ENCODE results near the gene PIH1D2. TPM values are rescaled to one million over a fixed set of nuclear protein-coding genes. Genes with fewer than 3 reads are reported as not detected.

The PIH1D2 gene
- total RNA-seq, 4 donors from 2014 or later, result 1.8 to 4.2 (median 3.2) TPM

DNA sequence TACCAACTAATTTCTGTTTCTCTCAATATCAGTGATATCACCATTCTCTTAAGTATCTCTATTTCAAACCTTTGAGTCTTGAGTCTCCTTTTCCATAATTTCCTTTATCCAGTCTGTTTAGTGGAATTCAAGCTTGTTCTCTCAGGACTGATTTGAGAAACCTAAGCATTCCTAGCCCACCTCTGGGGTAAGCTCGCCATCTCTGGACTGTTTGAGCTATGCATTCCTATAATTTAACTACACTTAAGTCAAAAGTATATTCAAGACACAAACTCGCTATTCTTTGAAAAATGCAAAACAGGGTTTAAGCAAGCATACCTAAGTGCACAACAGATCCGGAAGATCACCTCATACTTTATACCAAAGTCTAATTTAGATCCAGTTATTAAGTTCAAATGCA, 50.7 kb downstream of the PIH1D2 start:
- no peak for ATAC-seq
- 85 to 87% methylated on average over 2 to 3 of the region's 3 CpGs for WGBS, 2 donors (ENCODE audit: low coverage in 1 of 2)
- H3K36me3 ChIP-seq, result peaks cover 8 to 51% of the 10 kb centered on the region in 2 donors

DNA sequence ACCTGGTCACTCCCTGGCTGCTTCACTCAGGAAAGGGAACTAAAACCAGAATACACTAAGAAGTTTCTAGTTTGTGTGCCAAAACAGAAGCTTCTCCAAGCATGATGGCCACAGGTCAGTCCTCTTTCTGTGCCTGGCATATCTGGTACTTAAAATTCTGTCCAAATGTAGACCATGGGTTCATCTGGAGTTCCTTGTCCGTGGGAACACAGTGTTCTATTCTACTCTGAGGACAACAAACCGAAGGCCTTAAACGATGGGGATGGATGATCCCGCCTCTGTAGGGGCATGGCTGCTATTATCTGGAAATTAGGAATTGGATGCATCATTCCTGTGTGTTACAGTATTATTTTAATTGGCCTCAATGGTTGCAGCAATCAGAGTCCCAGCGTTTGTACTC, 54.8 kb downstream of the PIH1D2 start:
- peak overlapping the region in 2 of 4 donors; percentile 19 to 42 for H3K27ac ChIP-seq
- no peak for ATAC-seq
- 78 to 84% methylated on average over 4 to 5 of the region's 5 CpGs for WGBS, 2 donors (ENCODE audit: low coverage in 1 of 2)
- H3K36me3 ChIP-seq, result peaks cover 8 to 81% of the 10 kb centered on the region in 2 donors
- no peak overlapping the region for H3K4me3 ChIP-seq
- no peaks in the 10 kb centered on the region for H3K9me3 ChIP-seq
- H3K4me1 ChIP-seq, result peaks cover 0 to 20% (median 0%) of the 10 kb centered on the region in 3 donors
- no peak for TF ChIP-seq POLR2A (IDR thresholded peaks at IDR 0.05)
- TF ChIP-seq, protein P1, sequence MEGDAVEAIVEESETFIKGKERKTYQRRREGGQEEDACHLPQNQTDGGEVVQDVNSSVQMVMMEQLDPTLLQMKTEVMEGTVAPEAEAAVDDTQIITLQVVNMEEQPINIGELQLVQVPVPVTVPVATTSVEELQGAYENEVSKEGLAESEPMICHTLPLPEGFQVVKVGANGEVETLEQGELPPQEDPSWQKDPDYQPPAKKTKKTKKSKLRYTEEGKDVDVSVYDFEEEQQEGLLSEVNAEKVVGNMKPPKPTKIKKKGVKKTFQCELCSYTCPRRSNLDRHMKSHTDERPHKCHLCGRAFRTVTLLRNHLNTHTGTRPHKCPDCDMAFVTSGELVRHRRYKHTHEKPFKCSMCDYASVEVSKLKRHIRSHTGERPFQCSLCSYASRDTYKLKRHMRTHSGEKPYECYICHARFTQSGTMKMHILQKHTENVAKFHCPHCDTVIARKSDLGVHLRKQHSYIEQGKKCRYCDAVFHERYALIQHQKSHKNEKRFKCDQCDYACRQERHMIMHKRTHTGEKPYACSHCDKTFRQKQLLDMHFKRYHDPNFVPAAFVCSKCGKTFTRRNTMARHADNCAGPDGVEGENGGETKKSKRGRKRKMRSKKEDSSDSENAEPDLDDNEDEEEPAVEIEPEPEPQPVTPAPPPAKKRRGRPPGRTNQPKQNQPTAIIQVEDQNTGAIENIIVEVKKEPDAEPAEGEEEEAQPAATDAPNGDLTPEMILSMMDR (IDR thresholded peaks at IDR 0.05), result no peak
- no peak for TF ChIP-seq POLR2AphosphoS5 (IDR thresholded peaks at IDR 0.05)
- no peak for TF ChIP-seq EP300 (IDR thresholded peaks at IDR 0.05)
- no peaks in the 10 kb centered on the region for H3K27me3 ChIP-seq

More for the DNA sequence above, 50.7 kb downstream of the PIH1D2 start:
- H3K9me3 ChIP-seq, result no peaks in the 10 kb centered on the region
- H3K4me3 ChIP-seq, result no peak overlapping the region
- no peaks in the 10 kb centered on the region for H3K27me3 ChIP-seq
- H3K27ac ChIP-seq, result no peak overlapping the region
- TF ChIP-seq, protein P1 (IDR thresholded peaks at IDR 0.05), result no peak
- no peak for TF ChIP-seq POLR2A (IDR thresholded peaks at IDR 0.05)
- no peak for TF ChIP-seq EP300 (IDR thresholded peaks at IDR 0.05)
- no peak for TF ChIP-seq POLR2AphosphoS5 (IDR thresholded peaks at IDR 0.05)
- H3K4me1 ChIP-seq, result peaks cover 2 to 32% (median 5%) of the 10 kb centered on the region in 3 donors

Small RNAs within 50 kb of the gene (small RNA-seq; reads per million reads assigned to genes)
- 0 reads per million in 4 donors for gene AP000907.3
- gene RNU6-893P, result 0 reads per million in 4 donors

Other genes starting within 250 kb of the PIH1D2 start
- gene ALG9, start 202.4 kb downstream of the PIH1D2 start, total RNA-seq, result 10 to 100 TPM; 26.7 to 33.9 (median 31.1) TPM
- 1 to 10 TPM in 2 of 4 donors, under 1 TPM in 2; 0.16 to 1.1 (median 0.99) TPM for gene FDXACB1, start 194.9 kb downstream of the PIH1D2 start, total RNA-seq
- gene CFAP68, start 194.5 kb downstream of the PIH1D2 start, total RNA-seq, result 10 to 100 TPM; 11.7 to 19.3 (median 17.5) TPM
- gene CRYAB, start 162.2 kb downstream of the PIH1D2 start, total RNA-seq, result 100 to 1,000 TPM; 254 to 440 (median 294) TPM
- 1 to 10 TPM in 3 of 4 donors, under 1 TPM in 1; 0.78 to 5.5 (median 3.0) TPM for gene HSPB2, start 161.3 kb downstream of the PIH1D2 start, total RNA-seq
- 1 to 10 TPM in 3 of 4 donors, not detected in 1; 2.4 to 3.3 (median 3.1) TPM for gene C11orf52, start 155.1 kb downstream of the PIH1D2 start, total RNA-seq
- 100 to 1,000 TPM; 125 to 164 (median 153) TPM for gene DIXDC1, start 136.7 kb downstream of the PIH1D2 start, total RNA-seq
- 10 to 100 TPM; 18.2 to 38.6 (median 32.1) TPM for gene DLAT, start 48.6 kb downstream of the PIH1D2 start, total RNA-seq
- gene NKAPD1, start 282 bp upstream of the PIH1D2 start, total RNA-seq, result 10 to 100 TPM; 14.4 to 21.5 (median 16.4) TPM
- gene TIMM8B, start 12.7 kb upstream of the PIH1D2 start, total RNA-seq, result 10 to 100 TPM; 19.2 to 37.6 (median 24.8) TPM
- gene SDHD, start 12.9 kb upstream of the PIH1D2 start, total RNA-seq, result 100 to 1,000 TPM; 102 to 120 (median 113) TPM
- 10 to 100 TPM in 1 of 4 donors, 1 to 10 TPM in 3; 5.6 to 16.9 (median 6.9) TPM for gene IL18, start 90.1 kb upstream of the PIH1D2 start, total RNA-seq
- gene TEX12, start 93.4 kb upstream of the PIH1D2 start, total RNA-seq, result not detected
- 1 to 10 TPM in 3 of 4 donors, under 1 TPM in 1; 0.96 to 7.5 (median 6.6) TPM for gene BCO2, start 101.5 kb upstream of the PIH1D2 start, total RNA-seq
- 10 to 100 TPM; 19.4 to 38.1 (median 23.3) TPM for gene PTS, start 152.4 kb upstream of the PIH1D2 start, total RNA-seq
- gene PLET1, start 186.8 kb upstream of the PIH1D2 start, total RNA-seq, result not detected